Colonic mucosa (tissue), 4 donors: ENCODE results near the gene ATP13A3. TPM values are rescaled to one million over a fixed set of nuclear protein-coding genes. Genes with fewer than 3 reads are reported as not detected.

Source experiments
- DNase-seq: peaks from one replicate; pipeline ENCODE4 v3.0.0-alpha.2; 2020
- H3K27ac ChIP-seq: fragments of 200-600 bp; one replicate; pipeline ENCODE4 v1.8.0; 2021
- H3K27me3 ChIP-seq: fragments of 200-600 bp; one replicate; pipeline ENCODE4 v1.8.0; 2021
- H3K36me3 ChIP-seq: fragments of 200-600 bp; one replicate; pipeline ENCODE4 v1.8.0; 2021
- H3K4me1 ChIP-seq: fragments of 200-600 bp; one replicate; pipeline ENCODE4 v1.8.0; 2021; ENCODE audit warnings: mild to moderate bottlenecking
- H3K4me3 ChIP-seq: fragments of 200-600 bp; one replicate; pipeline ENCODE4 v1.8.0; 2021
- H3K9ac ChIP-seq, 2 donors: one replicate each; pipeline ENCODE4 v1.7.0; 2013; ENCODE audit warnings: control low read depth in 2 of 2, low read depth in 2 of 2, low read length in 2 of 2
- H3K9me3 ChIP-seq: fragments of 200-600 bp; one replicate; pipeline ENCODE4 v1.8.0; 2021
- CTCF ChIP-seq: fragments of 200-600 bp; IDR thresholded peaks from one replicate; pipeline ENCODE4 v1.8.0; 2022; ENCODE audit warnings: antibody characterized with exemption, mild to moderate bottlenecking
- intact Hi-C: fragments of 100-400 bp; cut with DNase I; formaldehyde crosslinking; loops from one replicate; pipeline ENCODE4 v1.14.1; 2022
- total RNA-seq, 2 donors: library from RNA; stranded (reverse); fragmentation: NEBNext Ultra II Directional in 1 of 2; extraction: Animal tissue kit (Norgen Biotek cat#: 25700) in 1 of 2; gene quantifications; one replicate each; pipeline ENCODE4 v1.2.1, GENCODE V29; 2021
- donor health status: healthy.
- donor health status: DM: no; HTN: no; CAD: no.
- donor health status: DM: no; HTN: no; CAD: no.

ATP13A3 gene
- total RNA-seq, 2 donors from 2014 or later: 86.0 to 89.8 TPM

DNA sequence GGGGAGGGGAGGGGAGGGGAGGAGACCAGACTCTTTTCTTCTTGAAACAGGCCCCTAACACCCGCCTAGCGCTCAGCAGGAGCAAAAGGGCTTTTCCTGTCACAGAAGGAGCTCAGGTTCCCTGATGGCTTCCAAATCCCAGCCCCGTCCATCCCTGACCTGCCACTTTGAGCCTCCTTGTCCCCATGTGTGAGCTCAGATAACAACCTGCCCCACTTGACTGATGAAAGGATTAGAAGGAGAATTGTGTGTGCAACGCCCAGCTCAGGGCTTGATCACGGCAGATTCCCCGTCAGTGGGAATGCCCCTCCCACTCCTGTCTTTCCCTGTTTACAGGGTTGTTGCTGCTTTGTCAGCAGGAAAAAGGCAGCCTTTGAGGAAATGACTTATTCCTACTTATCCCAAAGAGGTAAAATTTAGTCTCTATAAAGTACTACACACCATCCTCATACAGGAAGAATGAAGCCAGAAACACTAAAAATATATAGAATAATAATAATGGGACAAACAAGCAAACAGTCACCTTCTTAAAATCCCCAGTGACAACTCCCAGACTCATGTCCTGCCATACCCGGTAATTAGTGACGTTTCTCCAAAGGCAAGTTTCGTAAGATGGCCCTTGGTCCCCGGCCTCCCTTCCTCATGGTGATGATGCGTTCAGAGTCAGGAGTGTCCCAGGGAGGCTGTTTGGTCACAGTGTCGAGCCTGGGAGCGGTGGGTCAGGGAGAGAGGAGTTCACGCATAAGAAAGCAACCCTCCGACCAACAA is 111.1 kb downstream of the ATP13A3 start:
- intact Hi-C loops: no loop called here
- no peak overlapping the region for H3K27ac ChIP-seq
- H3K9ac ChIP-seq: no peak overlapping the region
- H3K36me3 ChIP-seq: no peaks in the 10 kb centered on the region
- no peak for DNase-seq
- H3K4me3 ChIP-seq: no peak overlapping the region
- TF ChIP-seq CTCF: no peak
- no peaks in the 10 kb centered on the region for H3K4me1 ChIP-seq
- no peaks in the 10 kb centered on the region for H3K9me3 ChIP-seq
- H3K27me3 ChIP-seq: no peaks in the 10 kb centered on the region

DNA sequence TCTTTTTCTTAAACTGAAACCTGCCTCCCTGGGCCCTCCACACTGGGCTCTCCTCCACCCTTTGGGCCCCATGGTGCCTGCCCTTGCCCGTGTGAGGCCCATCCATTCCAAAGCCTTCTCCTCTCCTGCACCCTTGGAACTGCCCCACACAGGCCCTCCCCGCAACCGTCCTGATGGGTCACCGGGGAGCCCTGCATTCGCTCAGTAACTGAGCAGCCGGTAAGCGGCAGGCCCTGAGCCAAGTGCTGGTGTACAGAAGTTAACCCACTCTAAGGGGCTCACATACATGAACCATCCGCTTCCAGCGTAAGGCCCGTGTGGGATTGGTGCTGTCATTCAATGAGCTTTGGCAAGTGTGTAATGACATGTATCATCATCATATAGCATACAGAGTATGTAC is 111.9 kb downstream of the ATP13A3 start:
- Histone ChIP-seq H3K4me1 (no peaks in the 10 kb centered on the region), H3K9me3 (no peaks in the 10 kb centered on the region), H3K9ac (no peak overlapping the region), H3K27me3 (no peaks in the 10 kb centered on the region), H3K27ac (no peak overlapping the region), H3K4me3 (no peak overlapping the region), H3K36me3 (no peaks in the 10 kb centered on the region)
- TF ChIP-seq CTCF: no peak
- intact Hi-C loops: no loop called here
- DNase-seq: no peak

DNA sequence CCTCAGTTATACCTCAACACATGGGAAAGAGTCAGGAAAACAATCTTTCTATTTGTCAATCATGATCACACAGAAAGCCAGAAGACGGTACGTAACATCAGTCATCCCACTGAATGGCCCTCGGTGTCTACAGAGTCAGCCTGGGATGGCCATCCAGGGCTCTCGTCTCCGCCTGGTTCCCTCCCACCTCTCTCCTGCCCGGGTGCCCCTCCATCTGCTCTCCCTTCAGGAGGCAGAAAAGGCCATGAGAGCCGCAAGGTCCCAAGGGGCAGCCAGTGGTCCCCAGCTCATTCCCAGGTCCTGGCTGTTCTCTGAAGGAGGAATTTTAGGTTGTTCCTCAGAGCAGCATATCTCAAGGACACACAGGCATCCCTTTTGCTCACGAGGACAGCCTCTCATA is 112.9 kb downstream of the ATP13A3 start:
- DNase-seq: no peak
- Histone ChIP-seq H3K4me1 (no peaks in the 10 kb centered on the region), H3K27me3 (no peaks in the 10 kb centered on the region), H3K36me3 (no peaks in the 10 kb centered on the region), H3K4me3 (no peak overlapping the region), H3K9me3 (no peaks in the 10 kb centered on the region), H3K9ac (no peak overlapping the region), H3K27ac (no peak overlapping the region)
- intact Hi-C loops: no loop called here
- TF ChIP-seq CTCF: no peak

GRCh38 chr3:194373028-194373427 is 113.8 kb downstream of the ATP13A3 start:
- H3K36me3 ChIP-seq: no peaks in the 10 kb centered on the region
- no peaks in the 10 kb centered on the region for H3K9me3 ChIP-seq
- H3K9ac ChIP-seq: no peak overlapping the region
- no peak overlapping the region for H3K27ac ChIP-seq
- no peak for TF ChIP-seq CTCF
- H3K27me3 ChIP-seq: no peaks in the 10 kb centered on the region
- no peaks in the 10 kb centered on the region for H3K4me1 ChIP-seq
- no peak for DNase-seq
- intact Hi-C loops: no loop called here
- no peak overlapping the region for H3K4me3 ChIP-seq

DNA sequence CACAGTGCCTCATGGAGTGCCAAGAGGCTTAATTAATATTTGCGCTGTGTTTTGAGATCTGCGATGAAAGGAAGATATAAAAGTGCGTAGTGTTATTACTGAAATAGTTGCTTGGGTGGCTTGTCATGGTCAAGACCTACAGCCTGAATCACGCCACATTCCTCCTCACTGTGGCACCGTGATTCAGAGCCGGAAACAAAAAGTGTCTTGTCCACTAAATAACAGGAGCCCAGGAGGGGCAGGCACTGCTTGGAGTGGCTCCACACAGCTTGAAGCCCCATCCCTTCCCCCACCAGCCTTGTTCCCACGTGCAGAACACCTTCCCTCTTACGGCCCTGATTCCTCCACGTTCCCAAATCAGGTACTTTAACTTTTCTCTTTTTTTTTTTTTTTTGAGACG is 116.0 kb downstream of the ATP13A3 start:
- Histone ChIP-seq H3K4me1 (no peaks in the 10 kb centered on the region), H3K9ac (no peak overlapping the region), H3K9me3 (no peaks in the 10 kb centered on the region), H3K4me3 (no peak overlapping the region), H3K27ac (no peak overlapping the region), H3K27me3 (no peaks in the 10 kb centered on the region), H3K36me3 (no peaks in the 10 kb centered on the region)
- DNase-seq: no peak
- intact Hi-C loops: no loop called here
- TF ChIP-seq CTCF: no peak
